Nephron (organoid): ENCODE data around the gene AQP5.

Experiments used
- H3K27ac Mint-ChIP-seq, 3 experiments: 2 replicates each; pipeline ENCODE4 v1.8.0; 2020; ENCODE audit warnings: mixed read lengths in 3 of 3, mild to moderate bottlenecking in 2 of 3, moderate library complexity in 1 of 3
- H3K27me3 Mint-ChIP-seq: 2 replicates; pipeline ENCODE4 v1.8.0; 2021; ENCODE audit warnings: low read depth, mild to moderate bottlenecking, moderate library complexity, mixed read lengths
- H3K36me3 Mint-ChIP-seq: 2 replicates; pipeline ENCODE4 v1.8.0; 2020; ENCODE audit warnings: low read depth, mixed read lengths
- H3K4me1 Mint-ChIP-seq: 2 replicates; pipeline ENCODE4 v1.8.0; 2020; ENCODE audit warnings: mixed read lengths
- H3K4me3 Mint-ChIP-seq, 3 experiments: 2 replicates each; pipeline ENCODE4 v1.8.0; 2020; ENCODE audit warnings: mild to moderate bottlenecking in 3 of 3, mixed read lengths in 3 of 3, moderate library complexity in 2 of 3
- H3K9me3 Mint-ChIP-seq: 2 replicates; pipeline ENCODE4 v1.8.0; 2020; ENCODE audit warnings: mixed read lengths
- TF ChIP-seq, protein P1 (sequence below), 3 experiments: fragments of 200-600 bp; sonication (generic); IDR thresholded peaks; one replicate each; pipeline ENCODE4 v1.5.0; 2021; ENCODE audit warnings: antibody characterized with exemption in 3 of 3; ENCODE audit not compliant: unreplicated experiment in 3 of 3

The AQP5 gene

DNA sequence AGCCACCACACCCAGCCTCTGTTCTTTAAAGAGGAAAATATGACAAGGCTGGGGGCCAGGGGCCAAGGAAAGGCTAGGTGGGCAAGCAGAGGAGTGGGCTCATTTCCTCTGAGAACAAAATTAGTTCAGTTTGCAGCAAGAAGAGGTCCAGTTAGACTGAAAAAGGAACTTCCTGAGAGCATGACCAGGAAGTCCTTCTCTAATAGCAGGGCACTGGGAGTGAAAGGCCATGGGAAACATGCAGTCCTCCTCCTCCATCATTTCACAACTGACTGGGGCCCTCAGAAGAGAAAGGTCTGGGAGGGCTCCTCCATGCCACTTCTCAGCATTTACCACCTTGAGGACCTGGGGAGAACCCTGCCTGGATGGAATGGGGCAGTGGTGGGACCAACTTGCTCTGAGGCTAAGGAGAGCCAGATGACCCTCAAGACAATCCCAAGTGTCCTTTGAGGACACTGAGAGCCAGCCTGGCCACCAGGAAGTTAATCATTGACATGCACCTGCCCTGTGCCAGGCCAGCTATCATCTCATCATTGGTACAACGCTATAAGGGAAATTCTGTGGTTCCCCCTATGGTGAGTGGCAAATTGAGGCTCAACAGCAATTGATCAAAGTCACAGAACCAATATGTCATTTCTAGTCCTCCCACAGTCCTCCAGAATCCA lies 9.1 kb upstream of the AQP5 start:
- no peak overlapping the region for H3K27ac Mint-ChIP-seq
- TF ChIP-seq, protein P1, sequence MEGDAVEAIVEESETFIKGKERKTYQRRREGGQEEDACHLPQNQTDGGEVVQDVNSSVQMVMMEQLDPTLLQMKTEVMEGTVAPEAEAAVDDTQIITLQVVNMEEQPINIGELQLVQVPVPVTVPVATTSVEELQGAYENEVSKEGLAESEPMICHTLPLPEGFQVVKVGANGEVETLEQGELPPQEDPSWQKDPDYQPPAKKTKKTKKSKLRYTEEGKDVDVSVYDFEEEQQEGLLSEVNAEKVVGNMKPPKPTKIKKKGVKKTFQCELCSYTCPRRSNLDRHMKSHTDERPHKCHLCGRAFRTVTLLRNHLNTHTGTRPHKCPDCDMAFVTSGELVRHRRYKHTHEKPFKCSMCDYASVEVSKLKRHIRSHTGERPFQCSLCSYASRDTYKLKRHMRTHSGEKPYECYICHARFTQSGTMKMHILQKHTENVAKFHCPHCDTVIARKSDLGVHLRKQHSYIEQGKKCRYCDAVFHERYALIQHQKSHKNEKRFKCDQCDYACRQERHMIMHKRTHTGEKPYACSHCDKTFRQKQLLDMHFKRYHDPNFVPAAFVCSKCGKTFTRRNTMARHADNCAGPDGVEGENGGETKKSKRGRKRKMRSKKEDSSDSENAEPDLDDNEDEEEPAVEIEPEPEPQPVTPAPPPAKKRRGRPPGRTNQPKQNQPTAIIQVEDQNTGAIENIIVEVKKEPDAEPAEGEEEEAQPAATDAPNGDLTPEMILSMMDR (IDR thresholded peaks at IDR 0.05; ENCODE audit: unreplicated experiment in 3 of 3), result no peak
- H3K36me3 Mint-ChIP-seq, result no peaks in the 10 kb centered on the region
- H3K9me3 Mint-ChIP-seq, result no peaks in the 10 kb centered on the region
- no peaks in the 10 kb centered on the region for H3K4me1 Mint-ChIP-seq
- no peak overlapping the region for H3K4me3 Mint-ChIP-seq
- H3K27me3 Mint-ChIP-seq, result peaks cover 56% of the 10 kb centered on the region

DNA sequence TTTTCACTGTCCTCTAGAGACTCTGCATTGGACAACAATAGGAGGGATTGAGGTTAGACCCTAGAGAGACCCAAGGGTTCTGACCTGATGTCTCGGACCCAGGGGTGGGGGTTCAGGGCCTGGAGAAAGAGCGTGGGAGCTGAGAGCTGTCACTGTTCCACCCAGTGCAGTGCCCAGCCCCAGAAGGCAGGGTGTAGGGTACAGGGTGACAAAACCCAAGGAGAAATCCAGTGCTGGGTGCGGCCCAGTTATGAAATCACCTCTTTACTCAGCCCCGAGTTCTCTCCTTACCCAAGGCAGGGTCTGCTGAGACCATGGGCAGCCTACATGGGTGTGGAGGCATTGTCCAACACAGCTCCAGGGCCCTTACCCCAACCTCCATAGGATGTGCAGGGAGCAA lies 8.5 kb upstream of the AQP5 start:
- no peaks in the 10 kb centered on the region for H3K4me1 Mint-ChIP-seq
- no peaks in the 10 kb centered on the region for H3K9me3 Mint-ChIP-seq
- no peak overlapping the region for H3K27ac Mint-ChIP-seq
- H3K27me3 Mint-ChIP-seq, result peaks cover 56% of the 10 kb centered on the region
- TF ChIP-seq, protein P1 (IDR thresholded peaks at IDR 0.05; ENCODE audit: unreplicated experiment in 3 of 3), result no peak
- H3K36me3 Mint-ChIP-seq, result no peaks in the 10 kb centered on the region
- H3K4me3 Mint-ChIP-seq, result no peak overlapping the region

DNA sequence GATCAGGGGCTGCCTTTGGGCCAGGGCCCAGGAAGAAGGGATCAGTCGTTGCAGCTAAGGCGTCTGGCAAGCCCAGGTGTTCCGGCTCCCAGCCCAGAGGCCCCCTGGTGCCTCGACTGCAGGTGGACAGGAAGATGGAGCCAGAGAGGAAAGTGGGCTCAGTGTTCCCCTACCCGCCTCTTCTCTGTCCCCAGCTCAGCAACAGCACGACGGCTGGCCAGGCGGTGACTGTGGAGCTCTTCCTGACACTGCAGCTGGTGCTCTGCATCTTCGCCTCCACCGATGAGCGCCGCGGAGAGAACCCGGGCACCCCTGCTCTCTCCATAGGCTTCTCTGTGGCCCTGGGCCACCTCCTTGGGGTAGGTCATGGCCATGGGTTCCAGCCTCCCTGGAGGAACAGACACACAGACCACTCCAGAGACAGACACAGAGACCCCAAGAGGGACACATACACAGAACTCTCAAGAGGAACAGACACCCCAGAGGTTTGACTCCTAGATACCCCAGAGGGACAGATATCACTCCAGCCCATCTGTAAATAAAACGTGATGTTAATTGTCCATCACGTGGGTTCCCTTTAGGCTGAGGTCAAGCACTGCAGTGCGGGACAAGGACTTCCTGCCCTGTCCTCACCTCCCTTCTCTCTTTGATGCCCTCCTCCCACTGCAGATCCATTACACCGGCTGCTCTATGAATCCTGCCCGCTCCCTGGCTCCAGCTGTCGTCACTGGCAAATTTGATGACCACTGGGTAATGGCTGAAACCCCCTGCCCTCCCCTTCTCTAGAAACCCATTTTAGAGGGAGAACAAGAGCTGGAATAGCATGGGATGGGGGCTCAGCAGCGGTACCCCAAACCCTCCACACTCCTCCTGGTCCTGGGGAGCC lies 7.5 kb upstream of the AQP5 start:
- TF ChIP-seq, protein P1 (IDR thresholded peaks at IDR 0.05; ENCODE audit: unreplicated experiment in 3 of 3), result no peak
- no peak overlapping the region for H3K27ac Mint-ChIP-seq
- peaks cover 65% of the 10 kb centered on the region for H3K27me3 Mint-ChIP-seq
- no peaks in the 10 kb centered on the region for H3K9me3 Mint-ChIP-seq
- H3K36me3 Mint-ChIP-seq, result no peaks in the 10 kb centered on the region
- H3K4me1 Mint-ChIP-seq, result peaks cover 4% of the 10 kb centered on the region
- no peak overlapping the region for H3K4me3 Mint-ChIP-seq

DNA sequence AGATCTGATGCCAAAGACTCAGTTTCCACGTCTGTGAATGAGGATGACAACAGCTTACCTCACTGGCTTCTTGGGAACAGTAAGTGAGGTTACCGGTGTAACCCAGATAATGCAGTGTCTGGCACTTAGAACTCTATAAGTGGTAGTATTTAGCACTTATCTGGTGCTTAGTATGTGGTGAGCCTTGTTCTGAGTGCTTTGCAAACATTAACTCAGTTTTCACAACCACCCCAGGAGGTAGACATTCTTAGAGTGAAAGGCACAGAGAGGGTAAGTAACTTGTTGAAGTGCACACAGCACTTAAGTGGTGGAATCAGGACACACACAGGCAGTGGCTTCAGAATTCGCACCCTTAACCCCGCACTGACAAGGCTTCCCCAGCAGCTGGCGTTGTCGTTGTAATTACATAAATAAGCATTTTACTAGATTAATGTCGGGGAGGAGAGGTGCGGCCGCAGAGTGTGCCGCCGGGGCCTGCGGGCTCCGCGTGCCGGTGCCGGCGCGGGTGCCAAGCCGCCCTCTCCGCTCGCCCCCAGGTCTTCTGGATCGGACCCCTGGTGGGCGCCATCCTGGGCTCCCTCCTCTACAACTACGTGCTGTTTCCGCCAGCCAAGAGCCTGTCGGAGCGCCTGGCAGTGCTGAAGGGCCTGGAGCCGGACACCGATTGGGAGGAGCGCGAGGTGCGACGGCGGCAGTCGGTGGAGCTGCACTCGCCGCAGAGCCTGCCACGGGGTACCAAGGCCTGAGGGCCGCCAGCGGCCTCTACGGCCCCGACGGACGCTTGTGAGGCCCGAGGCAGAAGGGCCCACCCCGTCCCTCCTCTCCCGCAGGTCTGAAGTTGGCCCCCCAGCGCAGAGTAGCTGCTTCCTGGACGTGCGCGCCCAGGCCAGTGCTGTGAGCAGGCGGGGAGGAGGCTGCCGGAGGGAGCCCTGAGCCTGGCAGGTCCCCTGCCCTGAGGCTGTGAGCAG lies 6.5 kb upstream of the AQP5 start:
- H3K27me3 Mint-ChIP-seq, result peaks cover 69% of the 10 kb centered on the region
- H3K9me3 Mint-ChIP-seq, result no peaks in the 10 kb centered on the region
- H3K36me3 Mint-ChIP-seq, result no peaks in the 10 kb centered on the region
- no peak overlapping the region for H3K4me3 Mint-ChIP-seq
- TF ChIP-seq, protein P1 (IDR thresholded peaks at IDR 0.05; ENCODE audit: unreplicated experiment in 3 of 3), result no peak
- H3K4me1 Mint-ChIP-seq, result peaks cover 11% of the 10 kb centered on the region
- no peak overlapping the region for H3K27ac Mint-ChIP-seq

DNA sequence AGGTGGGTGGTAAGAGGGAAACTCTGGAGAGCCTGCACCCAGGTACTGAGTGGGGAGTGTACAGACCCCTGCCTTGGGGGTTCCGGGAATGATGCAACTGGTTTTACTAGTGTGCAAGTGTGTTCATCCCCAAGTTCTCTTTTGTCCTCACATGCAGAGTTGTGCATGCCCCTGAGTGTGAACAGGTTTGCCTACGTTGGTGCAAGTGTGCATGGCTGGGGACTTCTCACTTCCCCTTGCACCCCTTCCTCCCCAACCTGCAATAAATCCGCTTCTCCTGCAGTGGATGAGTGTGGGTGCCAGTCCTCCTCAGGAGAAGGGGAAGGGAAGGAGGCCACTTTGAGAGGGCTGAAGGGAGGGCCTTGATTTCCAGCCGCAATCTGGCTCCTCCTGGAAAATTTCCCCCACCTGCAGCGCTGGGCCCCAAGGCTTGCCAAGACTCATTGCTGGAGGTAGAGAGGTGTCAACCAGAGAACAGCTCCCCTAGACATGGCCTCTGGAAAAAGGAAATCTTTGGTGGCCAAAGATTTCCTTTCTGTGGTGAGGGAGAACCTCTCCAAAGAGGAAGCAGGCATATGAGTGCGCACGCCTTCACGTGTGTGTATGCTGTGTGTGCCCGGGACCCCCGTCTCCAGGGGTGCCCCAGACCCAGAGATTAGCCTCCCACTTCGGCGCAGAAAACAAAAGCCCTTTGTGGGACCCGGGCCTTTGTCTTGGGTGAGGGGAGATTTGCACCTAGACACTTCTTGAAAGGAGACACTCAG lies 5.6 kb upstream of the AQP5 start:
- TF ChIP-seq, protein P1 (IDR thresholded peaks at IDR 0.05; ENCODE audit: unreplicated experiment in 3 of 3), result no peak
- Mint-ChIP-seq H3K9me3 (peaks cover 3% of the 10 kb centered on the region), H3K4me1 (peaks cover 17% of the 10 kb centered on the region), H3K4me3 (no peak overlapping the region), H3K27ac (no peak overlapping the region), H3K27me3 (peaks cover 75% of the 10 kb centered on the region), H3K36me3 (no peaks in the 10 kb centered on the region)
